Measurements from ENCODE around the gene RPP14. TPM values are rescaled to one million over a fixed set of nuclear protein-coding genes. Genes with fewer than 3 reads are reported as not detected.
A peak's percentile ranks its signal among the peaks of the same experiment; 100 is the strongest.

The RPP14 gene
- total and polyA plus RNA-seq, 2 experiments from 2014 or later: 11.7 to 18.6 TPM

- no peak for TF ChIP-seq ZNF462 (CRISPR knock-in tag; IDR thresholded peaks at IDR 0.05)
These were observed 7.0 kb upstream of the RPP14 start (continued) for GRCh38 chr3:58299075-58299474.

GRCh38 chr3:58299839-58300516, 6.1 kb upstream of the RPP14 start:
- H3K36me3 ChIP-seq (ENCODE audit: insufficient read depth): no peaks in the 10 kb centered on the region
- H3F3A ChIP-seq (replicated peaks; ENCODE audit: low read depth): no peaks in the 10 kb centered on the region
- 0 out of 2 replicates have a peak, but pooled peaks cover 3% of the 10 kb centered on the region for H3K27me3 ChIP-seq (ENCODE audit: insufficient read depth)
- 0 out of 2 replicates have a peak overlapping the region, but pooled peaks have one; percentile 23 for H2AFZ ChIP-seq
- H3K4me3 ChIP-seq: no peak overlapping the region
- H3K4me2 ChIP-seq: no peak overlapping the region
- ATAC-seq (peak; percentile 67), DNase-seq (ENCODE audit: low spot score) (peak; percentile 63)
- TF ChIP-seq CTCF (conservative IDR thresholded peaks at IDR 0.05; ENCODE audit: low read depth in 2 of 2): peak; percentile 56 to 83
- TF ChIP-seq EZH2 (IDR thresholded peaks at IDR 0.05; ENCODE audit: low read depth, unreplicated experiment): no peak
- H3K27ac ChIP-seq (ENCODE audit: low read depth): no peak overlapping the region
- no peak overlapping the region for H3K4me3 Mint-ChIP-seq
- H3K4me1 ChIP-seq (ENCODE audit: insufficient read depth): 0 out of 2 replicates have a peak, but pooled peaks cover 3% of the 10 kb centered on the region
- no peaks in the 10 kb centered on the region for H3K79me2 ChIP-seq (replicated peaks; ENCODE audit: insufficient read depth)
- H3K27me3 Mint-ChIP-seq (ENCODE audit: insufficient read depth, low read depth, poor library complexity): peaks cover 7% of the 10 kb centered on the region
- H3K9me2 ChIP-seq (ENCODE audit: insufficient read depth): no peaks in the 10 kb centered on the region
- H3K27ac Mint-ChIP-seq: no peak overlapping the region
- peaks cover 7% of the 10 kb centered on the region for H3K4me1 Mint-ChIP-seq
- no peaks in the 10 kb centered on the region for H3K9me3 Mint-ChIP-seq
- H3K36me3 Mint-ChIP-seq (ENCODE audit: low read depth): no peaks in the 10 kb centered on the region
- H4K20me1 ChIP-seq (replicated peaks; ENCODE audit: insufficient read depth): no peaks in the 10 kb centered on the region

All from GM23338 (cell line).